Peyer's patch (tissue), 4 donors: ENCODE data around the gene TMEFF2. TPM values are rescaled to one million over a fixed set of nuclear protein-coding genes. Genes with fewer than 3 reads are reported as not detected.

Experiments used
- DNase-seq, 3 donors: peaks; one replicate each; pipeline ENCODE4 v3.0.0-alpha.2; 2017 to 2019
- H3K27ac ChIP-seq, 4 donors: fragments of 200-600 bp; sonication (generic); one replicate each; pipeline ENCODE4 v1.5.1; 2016 to 2019
- H3K27me3 ChIP-seq, 2 donors: fragments of 200-600 bp; sonication (generic); one replicate each; pipeline ENCODE4 v1.5.1; 2019
- H3K36me3 ChIP-seq, 3 donors: fragments of 200-600 bp; sonication (generic); one replicate each; pipeline ENCODE4 v1.5.1; 2016 to 2019
- H3K4me1 ChIP-seq, 4 donors: fragments of 200-600 bp; sonication (generic); one replicate each; pipeline ENCODE4 v1.5.1; 2016 to 2019
- H3K4me3 ChIP-seq, 4 donors: fragments of 200-600 bp; sonication (generic); 1 replicate in 3 of 4; 2 replicates in 1 of 4; pipeline ENCODE4 v1.5.1; 2016 to 2019; ENCODE audit warnings: mild to moderate bottlenecking in 1 of 4
- H3K9me3 ChIP-seq, 4 donors: fragments of 200-600 bp; sonication (generic); one replicate each; pipeline ENCODE4 v1.5.1; 2016 to 2019; ENCODE audit warnings: mild to moderate bottlenecking in 1 of 4
- CTCF ChIP-seq, 6 experiments: fragments of 450-650 bp in 4 of 6; fragments of 200-600 bp in 2 of 6; sonication (generic) in 1 of 6; IDR thresholded peaks; one replicate each; pipeline ENCODE4 v1.5.1; 2017 to 2019; ENCODE audit warnings: antibody characterized with exemption in 6 of 6, mild to moderate bottlenecking in 3 of 6, moderate library complexity in 1 of 6
- POLR2A ChIP-seq, 2 donors: fragments of 450-650 bp; IDR thresholded peaks; one replicate each; pipeline ENCODE4 v1.5.1; 2017; ENCODE audit warnings: antibody characterized with exemption in 2 of 2, mild to moderate bottlenecking in 2 of 2, moderate library complexity in 2 of 2
- total RNA-seq, 4 donors: library from RNA; depleted of rRNA; stranded (reverse); fragments of >200 nt; gene quantifications; one replicate each; pipeline ENCODE4 v1.1.0, GENCODE V29; 2016

Gene TMEFF2
- total RNA-seq, 4 donors from 2014 or later: 0.35 to 1.6 (median 0.68) TPM

- no peaks in the 10 kb centered on the region for H3K27me3 ChIP-seq
- DNase-seq: no peak
- H3K27ac ChIP-seq: no peak overlapping the region
- H3K4me3 ChIP-seq: no peak overlapping the region
- TF ChIP-seq CTCF (IDR thresholded peaks at IDR 0.05): no peak
- TF ChIP-seq POLR2A (IDR thresholded peaks at IDR 0.05): no peak
- no peaks in the 10 kb centered on the region for H3K9me3 ChIP-seq
- H3K36me3 ChIP-seq: no peaks in the 10 kb centered on the region
- H3K4me1 ChIP-seq: peaks cover 0 to 5% (median 0%) of the 10 kb centered on the region in 4 donors
Observed at GRCh38 chr2:192030856-192031255, 163.9 kb downstream of the TMEFF2 start.

- Histone ChIP-seq H3K4me1 (peaks cover 0 to 6% (median 0%) of the 10 kb centered on the region in 4 donors), H3K27me3 (no peaks in the 10 kb centered on the region), H3K27ac (no peak overlapping the region), H3K9me3 (no peaks in the 10 kb centered on the region), H3K4me3 (no peak overlapping the region), H3K36me3 (no peaks in the 10 kb centered on the region)
- no peak for DNase-seq
- TF ChIP-seq CTCF (IDR thresholded peaks at IDR 0.05) (no peak), POLR2A (IDR thresholded peaks at IDR 0.05) (no peak)
Observed at GRCh38 chr2:192030289-192030688, 164.4 kb downstream of the TMEFF2 start.

GRCh38 chr2:192029089-192029488 lies 165.6 kb downstream of the TMEFF2 start:
- Histone ChIP-seq H3K4me3 (no peak overlapping the region), H3K9me3 (no peaks in the 10 kb centered on the region), H3K4me1 (peaks cover 0 to 6% (median 0%) of the 10 kb centered on the region in 4 donors), H3K27ac (no peak overlapping the region), H3K36me3 (no peaks in the 10 kb centered on the region), H3K27me3 (no peaks in the 10 kb centered on the region)
- TF ChIP-seq POLR2A (IDR thresholded peaks at IDR 0.05) (no peak), CTCF (IDR thresholded peaks at IDR 0.05) (no peak)
- DNase-seq: no peak

- H3K4me3 ChIP-seq: no peak overlapping the region
- H3K4me1 ChIP-seq: peaks cover 0 to 6% (median 0%) of the 10 kb centered on the region in 4 donors
- DNase-seq: no peak
- no peaks in the 10 kb centered on the region for H3K27me3 ChIP-seq
- TF ChIP-seq POLR2A (IDR thresholded peaks at IDR 0.05) (no peak), CTCF (IDR thresholded peaks at IDR 0.05) (no peak)
- H3K9me3 ChIP-seq: no peaks in the 10 kb centered on the region
- no peak overlapping the region for H3K27ac ChIP-seq
- no peaks in the 10 kb centered on the region for H3K36me3 ChIP-seq
Observed at GRCh38 chr2:192026825-192027120, 168.0 kb downstream of the TMEFF2 start.

GRCh38 chr2:192026059-192026824 lies 168.5 kb downstream of the TMEFF2 start:
- TF ChIP-seq CTCF (IDR thresholded peaks at IDR 0.05) (no peak), POLR2A (IDR thresholded peaks at IDR 0.05) (no peak)
- Histone ChIP-seq H3K4me1 (peaks cover 0 to 6% (median 0%) of the 10 kb centered on the region in 4 donors), H3K4me3 (no peak overlapping the region), H3K27ac (no peak overlapping the region), H3K9me3 (no peaks in the 10 kb centered on the region), H3K27me3 (no peaks in the 10 kb centered on the region), H3K36me3 (no peaks in the 10 kb centered on the region)
- no peak for DNase-seq
